HepG2 (cell line): ENCODE results near the gene WNT7B.

Experiments used
- CTCF ChIP-seq: sonication (generic); formaldehyde crosslinking; IDR thresholded peaks from 2 replicates; pipeline ENCODE4 v1.5.0; 2020; ENCODE audit warnings: mild to moderate bottlenecking, missing genetic modification reagents, moderate library complexity
- GABPA ChIP-seq, 2 experiments: IDR thresholded peaks; 2 replicates each; pipeline ENCODE4 v1.6.1; 2011 to 2016; ENCODE audit warnings: low read depth in 2 of 2, low read length in 1 of 2, missing biosample characterization in 1 of 2, missing genetic modification characterization in 1 of 2
- HOXA5 ChIP-seq: sonication (generic); formaldehyde crosslinking; IDR thresholded peaks from 2 replicates; pipeline ENCODE4 v1.4.0; 2020; ENCODE audit warnings: missing genetic modification reagents
- MYC ChIP-seq: sonication (generic); formaldehyde crosslinking; IDR thresholded peaks from 2 replicates; pipeline ENCODE4 v1.9.0; 2021; ENCODE audit warnings: missing genetic modification reagents, borderline replicate concordance
- NAIF1 ChIP-seq: sonication (generic); formaldehyde crosslinking; IDR thresholded peaks from 2 replicates; pipeline ENCODE4 v1.5.0; 2020; ENCODE audit warnings: mild to moderate bottlenecking, missing genetic modification reagents, borderline replicate concordance
- POLR2AphosphoS5 ChIP-seq: IDR thresholded peaks from 2 replicates; pipeline ENCODE4 v1.6.1; 2012; ENCODE audit warnings: low read depth, low read length
- ZNF501 ChIP-seq: sonication (generic); formaldehyde crosslinking; IDR thresholded peaks from 2 replicates; pipeline ENCODE4 v1.5.1; 2020; ENCODE audit warnings: mild to moderate bottlenecking, moderate library complexity, missing genetic modification reagents

- TF ChIP-seq MYC (CRISPR knock-in tag) (no peak), CTCF (CRISPR knock-in tag) (no peak), ZNF501 (no peak), HOXA5 (CRISPR knock-in tag) (no peak), GABPA (IDR thresholded peaks at IDR 0.05; ENCODE audit: low read depth, low read length) (no peak), GABPA (CRISPR knock-in tag; IDR thresholded peaks at IDR 0.05; ENCODE audit: low read depth) (no peak), NAIF1 (no peak), POLR2AphosphoS5 (no peak)
These were observed 8.8 kb downstream of the WNT7B start for GRCh38 chr22:45968003-45968650.
